DOHH2 (cell line): ENCODE measurements around the gene ANKRD40CL.

Experiments used
- EZH2phosphoT487 ChIP-seq: fragments of 200-600 bp; sonication (generic); IDR thresholded peaks from 2 replicates; pipeline ENCODE4 v1.6.1; 2017; ENCODE audit warnings: borderline replicate concordance, mild to moderate bottlenecking, antibody characterized with exemption, low read length, moderate library complexity, mixed read lengths
- TF ChIP-seq, protein P1 (sequence below): fragments of 200-600 bp; sonication (generic); IDR thresholded peaks from one replicate; pipeline ENCODE4 v1.5.1; 2014; ENCODE audit warnings: antibody characterized with exemption, mild to moderate bottlenecking, low read depth, low read length; ENCODE audit not compliant: poor library complexity, severe bottlenecking

DNA sequence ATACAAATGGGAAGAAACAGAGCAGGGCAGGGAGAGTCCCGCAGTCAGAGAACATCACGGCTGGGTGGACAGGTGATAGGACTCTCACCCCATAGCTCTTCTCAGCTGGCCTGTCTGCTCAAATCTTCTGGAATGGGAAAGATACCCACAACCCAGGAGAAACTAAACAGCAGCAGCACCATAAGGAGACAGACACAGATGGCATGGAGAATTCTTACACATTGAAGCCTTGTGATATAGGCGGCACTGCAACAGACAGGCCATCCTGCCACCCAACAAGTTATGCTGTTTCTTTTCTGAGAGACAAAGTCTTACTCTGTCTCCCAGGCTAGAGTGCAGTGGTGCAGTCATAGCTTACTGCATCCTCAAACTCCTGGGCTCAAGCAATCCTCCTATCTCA is 8.6 kb upstream of the ANKRD40CL start:
- TF ChIP-seq, protein P1, sequence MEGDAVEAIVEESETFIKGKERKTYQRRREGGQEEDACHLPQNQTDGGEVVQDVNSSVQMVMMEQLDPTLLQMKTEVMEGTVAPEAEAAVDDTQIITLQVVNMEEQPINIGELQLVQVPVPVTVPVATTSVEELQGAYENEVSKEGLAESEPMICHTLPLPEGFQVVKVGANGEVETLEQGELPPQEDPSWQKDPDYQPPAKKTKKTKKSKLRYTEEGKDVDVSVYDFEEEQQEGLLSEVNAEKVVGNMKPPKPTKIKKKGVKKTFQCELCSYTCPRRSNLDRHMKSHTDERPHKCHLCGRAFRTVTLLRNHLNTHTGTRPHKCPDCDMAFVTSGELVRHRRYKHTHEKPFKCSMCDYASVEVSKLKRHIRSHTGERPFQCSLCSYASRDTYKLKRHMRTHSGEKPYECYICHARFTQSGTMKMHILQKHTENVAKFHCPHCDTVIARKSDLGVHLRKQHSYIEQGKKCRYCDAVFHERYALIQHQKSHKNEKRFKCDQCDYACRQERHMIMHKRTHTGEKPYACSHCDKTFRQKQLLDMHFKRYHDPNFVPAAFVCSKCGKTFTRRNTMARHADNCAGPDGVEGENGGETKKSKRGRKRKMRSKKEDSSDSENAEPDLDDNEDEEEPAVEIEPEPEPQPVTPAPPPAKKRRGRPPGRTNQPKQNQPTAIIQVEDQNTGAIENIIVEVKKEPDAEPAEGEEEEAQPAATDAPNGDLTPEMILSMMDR, result no peak
- no peak for TF ChIP-seq EZH2phosphoT487
